Left renal pelvis (tissue), 4 donors: ENCODE measurements around the gene PGF. TPM values are rescaled to one million over a fixed set of nuclear protein-coding genes. Genes with fewer than 3 reads are reported as not detected.

Experiments used
- DNase-seq, 4 donors: peaks; one replicate each; pipeline ENCODE4 v3.0.0-alpha.2; 2013; ENCODE audit warnings: low read depth in 4 of 4, low spot score in 3 of 4
- polyA plus RNA-seq, 4 donors: library from polyadenylated mRNA; unstranded; fragments of 120-200 nt; gene quantifications; one replicate each; pipeline ENCODE4 v1.2.1, GENCODE V29; 2013; ENCODE audit not compliant: insufficient read length in 4 of 4

PGF gene
- polyA plus RNA-seq, 4 donors = 5.7 to 12.5 (median 8.4) TPM

DNA sequence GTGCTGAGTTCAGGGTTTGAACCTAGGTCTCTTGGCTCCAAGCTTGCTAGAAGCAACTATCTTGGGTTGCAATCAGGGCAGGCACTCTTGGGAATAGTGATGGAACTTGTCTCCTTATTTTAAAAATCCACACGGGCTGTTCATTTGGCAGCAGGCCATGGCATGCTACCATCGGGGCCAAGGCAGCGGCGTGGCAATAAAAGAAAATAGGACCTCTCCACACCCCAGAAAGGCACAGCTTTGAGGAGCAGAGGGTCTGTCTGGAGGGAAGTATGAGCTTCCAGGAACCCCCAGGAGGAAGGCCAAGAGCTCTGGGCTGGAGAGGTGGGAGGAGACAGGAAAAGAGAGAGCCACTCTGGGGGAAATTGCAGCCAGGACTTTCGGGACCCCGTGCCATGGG is 47.7 kb downstream of the PGF start:
- DNase-seq = no peak

DNA sequence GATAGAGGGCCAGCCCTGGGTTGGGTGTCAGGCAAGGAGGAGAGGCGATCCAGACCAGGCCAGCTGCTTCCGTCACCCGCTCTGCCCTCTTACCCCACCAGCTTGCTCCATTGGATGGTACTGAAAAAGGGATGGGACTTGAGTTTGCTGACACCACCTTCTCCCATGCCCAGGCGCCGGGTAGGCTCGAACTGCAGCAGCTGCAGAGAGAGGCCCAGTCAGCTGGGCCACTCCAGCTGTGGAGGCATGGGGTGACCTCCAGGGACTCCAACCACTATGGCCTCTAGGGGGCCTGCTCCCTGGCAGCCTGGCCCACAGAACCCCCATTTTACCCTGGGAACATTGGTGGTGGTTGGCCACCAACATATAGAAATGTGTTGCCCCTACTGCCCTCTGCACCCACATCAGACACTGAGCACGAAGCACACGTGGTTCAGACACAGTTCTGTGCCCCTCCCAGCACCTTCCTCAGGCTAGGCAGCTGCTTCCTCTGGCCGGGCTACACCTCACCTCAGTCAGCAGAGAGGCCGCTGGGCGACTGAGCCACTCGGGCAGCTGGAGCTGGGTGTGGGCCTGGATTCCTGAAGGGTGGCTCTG is 48.4 kb downstream of the PGF start:
- DNase-seq = no peak

DNA sequence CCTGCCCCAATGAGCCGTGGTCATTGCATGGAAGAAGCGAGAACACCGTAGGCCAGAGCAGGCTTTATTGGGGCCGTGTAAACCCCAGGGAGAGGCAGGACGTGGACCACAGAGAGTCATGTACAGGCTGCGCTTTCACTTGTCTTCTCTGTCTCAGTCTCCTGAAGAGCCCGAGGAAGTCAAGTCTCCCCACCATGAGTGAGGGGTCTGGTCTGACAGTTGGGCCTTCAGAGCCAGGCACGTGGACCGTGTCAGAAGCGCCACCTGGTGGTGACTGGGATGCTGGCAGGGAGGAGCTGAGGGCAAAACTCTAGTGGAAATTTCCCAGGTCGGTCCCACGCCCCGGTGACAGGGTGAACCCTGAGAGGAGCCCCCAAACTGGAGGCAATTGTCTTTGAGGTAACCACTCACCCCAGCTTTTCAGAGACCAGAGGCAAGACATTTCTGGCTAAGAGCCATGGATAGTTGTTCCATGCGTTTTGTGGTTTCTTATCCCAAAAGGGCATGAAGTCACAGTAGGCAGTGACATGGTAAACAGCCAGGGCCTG is 49.7 kb downstream of the PGF start:
- peak in 1 of 4 donors; percentile 19 for DNase-seq

DNA sequence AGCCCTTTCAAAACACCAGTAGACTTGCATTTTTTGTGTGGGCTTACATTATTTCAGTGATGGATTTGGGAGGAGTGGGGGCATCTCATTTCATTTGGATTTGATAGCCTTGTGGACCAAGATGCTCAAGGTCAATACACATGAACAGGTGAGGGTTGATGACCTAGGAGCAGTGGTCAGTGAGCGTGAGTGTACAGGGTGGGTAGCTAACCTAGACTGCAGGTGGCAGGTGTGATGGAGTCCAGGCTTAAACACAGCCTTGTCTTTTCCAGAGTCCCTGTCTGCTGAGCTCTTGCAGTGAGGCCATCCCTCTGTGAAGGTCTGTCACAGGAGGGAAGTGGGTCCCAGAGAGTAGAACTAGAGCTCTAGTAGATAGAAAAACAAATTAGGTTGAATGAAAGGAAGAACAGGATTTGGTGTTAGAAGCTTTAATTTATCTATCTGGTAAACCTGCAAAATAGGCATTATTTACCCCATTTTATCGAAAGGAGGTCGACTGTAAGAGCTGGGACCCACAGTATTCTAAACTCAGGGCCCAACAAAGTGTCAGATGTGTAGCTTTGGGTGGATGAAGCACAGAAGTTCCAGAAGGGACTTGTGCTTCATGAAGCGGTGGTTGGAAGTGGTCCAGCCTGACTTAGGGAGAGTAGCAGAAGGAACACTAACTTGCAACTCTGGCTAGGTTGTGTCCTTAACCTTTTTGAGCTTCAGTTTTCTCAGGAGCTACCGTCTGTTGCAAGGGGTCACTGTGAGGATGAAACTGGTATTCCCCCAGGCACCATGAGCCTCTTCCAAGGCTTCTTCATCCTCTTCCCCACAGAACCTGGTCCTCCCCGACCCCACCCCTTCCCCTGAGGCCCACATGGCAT is 50.5 kb downstream of the PGF start:
- DNase-seq = no peak

DNA sequence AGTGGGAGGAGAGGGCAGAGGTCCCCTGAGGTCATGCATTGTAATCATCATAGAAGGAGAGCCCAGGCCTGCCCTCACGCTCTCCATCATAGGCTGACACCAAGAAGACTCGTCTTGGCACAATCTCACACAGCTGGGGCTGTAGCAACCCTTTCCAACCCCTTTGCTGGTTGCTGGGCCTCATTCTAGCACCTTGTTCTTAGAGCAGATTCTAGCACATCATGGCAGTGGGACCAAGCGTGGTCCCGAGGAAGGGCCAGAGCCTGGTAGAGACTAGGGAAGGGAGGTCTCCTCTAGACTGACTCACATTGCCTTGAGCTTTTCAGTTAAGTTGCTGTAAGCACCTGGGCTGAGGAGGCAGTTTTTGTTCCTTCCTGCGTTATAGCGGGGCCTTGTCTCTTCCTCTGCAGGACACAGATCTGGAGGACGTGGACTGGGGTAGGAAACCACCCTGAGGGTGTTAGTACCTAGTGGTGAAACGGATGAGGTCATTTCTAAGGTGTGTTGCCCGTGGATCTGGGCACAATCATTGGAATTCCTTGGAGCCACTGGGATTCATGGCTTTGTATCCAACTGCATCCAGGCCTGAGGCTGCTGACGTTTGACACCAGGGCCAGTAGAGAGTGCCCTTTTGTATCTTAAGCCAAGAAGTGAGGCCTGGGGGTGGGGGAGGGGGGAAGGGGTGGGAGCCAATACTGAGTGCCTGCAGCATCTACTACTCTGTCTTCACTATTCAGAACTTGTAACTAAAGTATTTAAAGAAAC is 52.3 kb downstream of the PGF start:
- DNase-seq = no peak

DNA sequence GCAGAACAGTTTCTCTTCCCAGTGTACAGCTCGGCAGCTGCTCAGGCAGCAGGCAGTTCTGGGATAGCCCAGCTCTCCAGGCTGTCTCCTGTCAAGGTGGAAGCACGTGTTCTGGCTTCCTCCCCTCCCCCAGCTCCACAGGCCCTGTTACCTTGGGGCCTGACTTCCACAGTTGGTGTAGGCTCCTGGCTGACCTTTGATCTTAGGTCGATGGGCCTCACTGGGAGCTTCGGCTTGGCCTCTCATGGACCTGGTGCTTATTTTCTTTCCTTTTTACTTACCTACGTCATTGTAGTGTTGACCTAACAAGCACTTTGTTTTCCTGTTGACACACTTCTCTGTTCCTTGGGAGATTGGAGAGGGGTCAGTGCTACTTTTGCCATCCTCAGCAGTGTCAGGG is 56.7 kb downstream of the PGF start:
- no peak for DNase-seq

DNA sequence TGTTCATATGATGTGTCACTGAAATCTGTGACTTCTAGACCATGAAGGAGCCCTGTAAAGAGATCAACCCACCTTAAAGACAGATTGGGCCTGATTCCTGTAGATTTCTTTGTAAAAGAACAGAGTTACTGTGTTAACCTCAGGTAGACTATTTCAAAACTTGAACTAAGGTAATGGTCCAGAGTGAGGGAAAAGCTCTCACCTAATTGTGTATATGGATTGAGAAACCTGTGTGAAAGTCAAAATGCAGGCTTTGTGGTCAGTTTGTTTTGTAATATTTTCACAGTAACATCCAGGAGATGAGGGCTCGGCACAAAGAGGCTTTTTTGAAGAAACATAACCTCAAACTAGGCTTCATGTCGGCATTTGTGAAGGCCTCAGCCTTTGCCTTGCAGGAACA is 57.3 kb downstream of the PGF start:
- no peak for DNase-seq

DNA sequence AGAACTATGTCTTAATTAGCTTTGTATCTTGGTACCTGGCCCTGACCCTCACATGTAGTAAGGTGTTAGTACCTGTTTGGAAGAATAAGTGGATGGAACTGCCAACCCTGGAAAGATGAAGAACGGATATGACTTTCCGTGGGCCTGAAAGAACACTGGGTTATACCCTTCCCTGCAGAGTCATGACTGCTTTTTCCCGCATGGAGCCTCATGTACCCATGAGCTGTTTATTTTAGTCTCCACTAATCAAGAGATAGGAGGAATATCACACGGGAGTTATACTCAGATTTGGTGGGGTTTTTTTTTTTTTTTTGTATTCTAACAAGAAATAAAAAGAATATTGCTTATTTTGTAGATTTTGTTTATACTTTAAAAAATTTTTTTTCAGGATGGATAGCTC is 57.8 kb downstream of the PGF start:
- DNase-seq = no peak

DNA sequence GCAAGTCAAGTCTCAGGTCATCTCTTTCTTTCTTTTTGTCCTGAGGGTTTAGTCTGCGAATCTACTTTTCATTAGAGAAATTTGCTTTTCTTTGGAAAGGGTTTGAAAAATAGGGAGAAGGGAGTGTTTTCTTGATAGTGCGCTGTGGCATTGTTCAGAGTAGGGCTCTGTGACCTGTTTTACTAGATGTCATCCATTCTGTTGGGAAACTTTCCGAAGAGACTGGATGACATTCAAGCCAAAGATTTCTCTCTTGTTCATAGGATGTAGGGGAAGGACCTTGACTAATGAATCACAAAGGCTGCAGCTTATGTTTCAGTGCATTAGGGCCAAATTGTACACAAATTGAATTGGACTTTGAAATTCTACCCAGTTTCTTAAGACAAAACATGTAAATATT is 59.0 kb downstream of the PGF start:
- no peak for DNase-seq

DNA sequence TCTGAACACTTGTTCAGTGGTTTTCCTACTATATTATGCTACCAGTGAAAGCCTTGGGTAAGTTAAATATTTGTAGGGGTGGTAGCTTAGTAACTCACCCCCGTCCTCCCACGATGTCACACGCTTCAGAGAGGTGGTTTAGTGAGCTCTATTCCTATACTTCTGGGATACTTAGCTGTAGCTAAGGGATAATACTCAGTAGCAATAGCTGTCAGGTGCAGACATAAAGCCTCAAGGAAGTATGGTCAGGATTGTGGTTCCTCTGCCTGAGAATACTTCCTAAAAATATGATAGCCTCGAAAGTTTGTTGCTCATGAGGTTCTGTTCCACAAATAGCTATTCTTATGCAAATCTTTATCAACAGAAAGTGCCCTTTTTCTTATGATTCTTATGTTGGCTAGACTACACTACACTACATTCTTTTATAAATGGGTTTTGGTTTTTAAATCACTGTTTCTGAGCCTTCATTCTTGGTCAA is 61.7 kb downstream of the PGF start:
- DNase-seq = no peak

DNA sequence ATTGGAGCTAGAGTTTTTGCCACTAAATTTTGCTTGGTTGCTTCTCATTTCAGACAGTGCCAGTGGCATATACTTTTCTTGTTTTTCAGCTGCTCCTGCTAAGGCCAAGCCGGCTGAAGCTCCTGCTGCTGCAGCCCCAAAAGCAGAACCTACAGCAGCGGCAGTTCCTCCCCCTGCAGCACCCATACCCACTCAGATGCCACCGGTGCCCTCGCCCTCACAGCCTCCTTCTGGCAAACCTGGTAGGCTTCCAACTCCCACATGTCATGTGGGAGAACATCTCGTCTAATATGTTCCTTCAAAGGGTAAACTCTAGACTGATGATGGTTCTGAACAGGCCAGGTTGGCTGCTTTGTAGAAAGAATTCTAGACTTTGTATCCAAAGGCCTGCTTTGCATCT is 62.7 kb downstream of the PGF start:
- DNase-seq = no peak

DNA sequence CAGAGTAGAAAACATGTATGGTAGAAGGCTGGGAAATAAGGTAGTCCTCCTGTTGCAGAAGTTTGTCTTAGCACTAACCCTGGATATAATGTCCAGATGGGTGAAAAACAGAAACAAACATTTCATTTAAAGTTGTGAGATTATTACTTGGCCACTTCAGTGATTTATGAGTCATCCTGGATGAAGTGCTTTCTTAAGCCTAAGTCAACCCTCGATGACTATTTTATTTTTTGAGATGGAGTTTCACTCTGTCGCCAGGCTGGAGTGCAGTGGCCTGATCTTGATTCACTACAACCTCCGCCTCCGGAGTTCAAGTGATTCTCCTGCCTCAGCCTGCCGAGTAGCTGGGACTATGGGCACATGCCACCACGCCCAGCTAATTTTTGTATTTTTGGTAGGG is 63.5 kb downstream of the PGF start:
- no peak for DNase-seq

Other genes with a start within 250 kb of the PGF start
- 10 to 100 TPM; 25.6 to 42.9 (median 37.9) TPM for gene AREL1, start 242.5 kb downstream of the PGF start, polyA plus RNA-seq
- 10 to 100 TPM; 47.0 to 69.5 (median 62.2) TPM for gene FCF1, start 242.5 kb downstream of the PGF start, polyA plus RNA-seq
- 100 to 1,000 TPM in 1 of 4 donors, 10 to 100 TPM in 3; 80.2 to 112 (median 91.5) TPM for gene YLPM1, start 192.3 kb downstream of the PGF start, polyA plus RNA-seq
- 1 to 10 TPM in 2 of 4 donors, under 1 TPM in 2; 0.37 to 3.0 (median 0.83) TPM for gene PROX2, start 79.5 kb downstream of the PGF start, polyA plus RNA-seq
- gene DLST, start 73.7 kb downstream of the PGF start, polyA plus RNA-seq = 100 to 1,000 TPM in 3 of 4 donors, 10 to 100 TPM in 1; 74.3 to 122 (median 113) TPM
- gene RPS6KL1, start 32.3 kb downstream of the PGF start, polyA plus RNA-seq = 1 to 10 TPM in 2 of 4 donors, under 1 TPM in 2; 0.72 to 1.8 (median 1.2) TPM
- gene EIF2B2, start 47.3 kb upstream of the PGF start, polyA plus RNA-seq = 10 to 100 TPM; 48.4 to 67.7 (median 61.4) TPM
- gene MLH3, start 95.9 kb upstream of the PGF start, polyA plus RNA-seq = 10 to 100 TPM; 27.8 to 46.1 (median 37.1) TPM
- 10 to 100 TPM; 25.5 to 52.6 (median 33.8) TPM for gene ACYP1, start 108.4 kb upstream of the PGF start, polyA plus RNA-seq
- 1 to 10 TPM; 1.7 to 9.5 (median 8.3) TPM for gene ZC2HC1C, start 114.0 kb upstream of the PGF start, polyA plus RNA-seq
- 100 to 1,000 TPM; 117 to 141 (median 122) TPM for gene NEK9, start 171.5 kb upstream of the PGF start, polyA plus RNA-seq
- 100 to 1,000 TPM; 232 to 293 (median 275) TPM for gene TMED10, start 221.0 kb upstream of the PGF start, polyA plus RNA-seq